Measurements from ENCODE around the gene PCDHGA5.
"Not testable (repeated sequence)": the region's sequence is repeated elsewhere in the genome, so short reads cannot be mapped to it uniquely, and the experiment has no call there.

PCDHGA5 gene

DNA sequence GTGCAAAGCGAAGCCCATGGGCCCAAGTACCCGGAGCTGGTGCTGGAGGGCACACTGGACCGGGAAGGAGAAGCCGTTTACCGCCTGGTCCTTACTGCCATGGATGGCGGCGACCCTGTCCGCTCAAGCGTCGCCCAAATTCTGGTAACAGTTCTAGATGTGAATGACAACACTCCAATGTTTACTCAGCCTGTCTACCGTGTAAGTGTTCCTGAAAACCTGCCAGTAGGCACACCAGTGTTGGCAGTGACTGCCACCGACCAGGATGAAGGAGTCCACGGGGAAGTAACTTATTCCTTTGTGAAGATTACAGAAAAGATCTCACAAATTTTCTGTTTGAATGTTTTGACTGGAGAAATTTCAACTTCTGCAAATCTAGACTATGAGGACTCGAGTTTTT is 10.7 kb downstream of the PCDHGA5 start:
- Histone ChIP-seq H3K36me3 (ENCODE audit: control insufficient read depth, insufficient read depth, low read length, severe bottlenecking) (no peaks in the 10 kb centered on the region), H3K27me3 (replicated peaks; ENCODE audit: control insufficient read depth, insufficient read depth, low read length) (peaks cover 11% of the 10 kb centered on the region), H3K9me3 (ENCODE audit: control insufficient read depth, low read length) (peaks cover 59% of the 10 kb centered on the region), H3K9ac (ENCODE audit: low read length) (no peak overlapping the region), H3K4me1 (ENCODE audit: control insufficient read depth, insufficient read depth, low read length) (peaks cover 4% of the 10 kb centered on the region), H3K4me3 (ENCODE audit: low read length) (peak overlapping the region; percentile 76)
- DNase-seq (ENCODE audit: low read depth): no peak

DNA sequence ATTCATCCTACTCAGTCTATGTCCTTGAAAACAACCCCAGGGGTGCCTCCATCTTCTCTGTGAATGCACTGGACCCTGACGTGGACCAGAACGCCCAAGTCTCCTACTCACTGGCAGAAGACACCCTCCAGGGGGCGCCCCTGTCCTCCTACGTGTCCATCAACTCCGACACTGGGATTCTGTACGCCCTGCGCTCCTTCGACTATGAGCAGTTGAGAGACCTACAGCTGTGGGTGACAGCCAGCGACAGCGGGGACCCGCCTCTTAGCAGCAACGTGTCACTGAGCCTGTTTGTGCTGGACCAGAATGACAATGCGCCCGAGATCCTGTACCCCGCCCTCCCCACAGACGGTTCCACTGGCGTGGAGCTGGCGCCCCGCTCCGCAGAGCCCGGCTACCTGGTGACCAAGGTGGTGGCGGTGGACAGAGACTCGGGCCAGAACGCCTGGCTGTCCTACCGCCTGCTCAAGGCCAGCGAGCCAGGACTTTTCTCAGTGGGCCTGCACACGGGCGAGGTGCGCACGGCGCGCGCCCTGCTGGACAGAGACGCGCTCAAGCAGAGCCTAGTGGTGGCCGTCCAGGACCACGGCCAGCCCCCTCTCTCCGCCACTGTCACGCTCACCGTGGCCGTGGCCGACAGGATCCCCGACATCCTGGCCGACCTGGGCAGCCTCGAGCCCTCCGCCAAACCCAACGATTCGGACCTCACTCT is 11.6 kb downstream of the PCDHGA5 start:
- H3K9ac ChIP-seq (ENCODE audit: low read length); DNase-seq (ENCODE audit: low read depth); H3K4me1 ChIP-seq (ENCODE audit: control insufficient read depth, insufficient read depth, low read length); H3K36me3 ChIP-seq (ENCODE audit: control insufficient read depth, insufficient read depth, low read length, severe bottlenecking); H3K4me3 ChIP-seq (ENCODE audit: low read length): not testable (repeated sequence)
- H3K9me3 ChIP-seq (ENCODE audit: control insufficient read depth, low read length): peaks cover 56% of the 10 kb centered on the region
- H3K27me3 ChIP-seq (replicated peaks; ENCODE audit: control insufficient read depth, insufficient read depth, low read length): peaks cover 11% of the 10 kb centered on the region

DNA sequence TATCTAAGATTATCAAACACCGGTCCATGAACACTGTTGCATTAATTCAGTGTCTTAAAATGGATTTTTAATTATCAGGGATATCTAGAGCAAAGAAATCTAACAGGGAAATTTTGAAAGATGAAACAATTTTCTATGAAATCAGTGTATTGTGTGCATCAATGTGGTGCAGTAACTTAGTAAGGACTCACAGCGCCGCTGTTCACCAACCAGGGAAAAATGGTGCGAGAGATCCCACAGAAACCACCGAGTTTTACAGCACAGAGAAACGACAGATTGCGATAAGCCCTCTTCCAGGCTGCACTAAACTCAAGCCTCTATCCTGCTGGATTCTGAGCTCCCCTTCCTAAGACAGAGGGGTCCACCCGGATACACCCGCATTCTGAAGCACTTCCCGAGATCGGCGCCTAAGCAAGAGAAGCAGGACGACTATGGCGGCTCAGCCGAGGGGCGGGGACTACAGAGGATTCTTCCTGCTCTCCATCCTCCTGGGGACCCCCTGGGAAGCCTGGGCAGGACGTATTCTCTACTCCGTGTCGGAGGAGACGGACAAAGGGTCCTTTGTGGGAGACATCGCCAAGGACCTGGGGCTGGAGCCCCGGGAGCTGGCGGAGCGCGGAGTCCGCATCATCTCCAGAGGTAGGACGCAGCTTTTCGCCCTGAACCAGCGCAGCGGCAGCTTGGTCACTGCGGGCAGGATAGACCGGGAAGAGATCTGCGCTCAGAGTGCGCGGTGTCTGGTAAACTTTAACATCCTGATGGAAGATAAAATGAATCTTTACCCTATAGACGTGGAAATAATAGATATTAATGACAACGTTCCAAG is 18.7 kb downstream of the PCDHGA5 start, which contains the start of gene PCDHGA7:
Gene PCDHGA7, plus strand, starts transcription at position 274 of the 826 bp plus-strand sequence. Its CDS starts 158 bp downstream, at position 432.
- no peaks in the 10 kb centered on the region for H3K27me3 ChIP-seq (replicated peaks; ENCODE audit: control insufficient read depth, insufficient read depth, low read length)
- H3K4me1 ChIP-seq (ENCODE audit: control insufficient read depth, insufficient read depth, low read length): no peaks in the 10 kb centered on the region
- DNase-seq (ENCODE audit: low read depth): peak; percentile 61
- H3K9ac ChIP-seq (ENCODE audit: low read length): peak within 1 kb of the TSS; percentile 84
- H3K36me3 ChIP-seq (ENCODE audit: control insufficient read depth, insufficient read depth, low read length, severe bottlenecking): no peaks in the 10 kb centered on the region
- H3K9me3 ChIP-seq (ENCODE audit: control insufficient read depth, low read length): peaks cover 28% of the 10 kb centered on the region
- H3K4me3 ChIP-seq (ENCODE audit: low read length): peak within 1 kb of the TSS; percentile 87

DNA sequence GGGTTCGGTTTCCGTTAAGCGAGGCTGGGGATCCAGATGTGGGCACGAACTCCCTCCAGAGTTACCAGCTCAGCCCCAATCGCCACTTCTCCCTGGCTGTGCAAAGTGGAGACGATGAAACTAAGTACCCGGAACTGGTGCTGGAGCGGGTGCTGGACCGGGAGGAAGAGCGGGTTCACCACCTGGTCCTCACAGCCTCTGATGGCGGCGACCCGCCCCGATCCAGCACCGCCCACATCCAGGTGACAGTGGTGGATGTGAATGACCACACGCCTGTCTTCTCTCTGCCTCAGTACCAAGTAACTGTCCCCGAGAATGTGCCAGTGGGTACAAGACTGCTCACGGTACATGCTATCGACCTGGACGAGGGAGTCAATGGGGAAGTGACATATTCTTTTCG is 19.4 kb downstream of the PCDHGA5 start:
- no peaks in the 10 kb centered on the region for H3K36me3 ChIP-seq (ENCODE audit: control insufficient read depth, insufficient read depth, low read length, severe bottlenecking)
- H3K4me1 ChIP-seq (ENCODE audit: control insufficient read depth, insufficient read depth, low read length): no peaks in the 10 kb centered on the region
- H3K9ac ChIP-seq (ENCODE audit: low read length): no peak overlapping the region
- peak overlapping the region; percentile 87 for H3K4me3 ChIP-seq (ENCODE audit: low read length)
- peaks cover 31% of the 10 kb centered on the region for H3K9me3 ChIP-seq (ENCODE audit: control insufficient read depth, low read length)
- DNase-seq (ENCODE audit: low read depth): no peak
- no peaks in the 10 kb centered on the region for H3K27me3 ChIP-seq (replicated peaks; ENCODE audit: control insufficient read depth, insufficient read depth, low read length)

DNA sequence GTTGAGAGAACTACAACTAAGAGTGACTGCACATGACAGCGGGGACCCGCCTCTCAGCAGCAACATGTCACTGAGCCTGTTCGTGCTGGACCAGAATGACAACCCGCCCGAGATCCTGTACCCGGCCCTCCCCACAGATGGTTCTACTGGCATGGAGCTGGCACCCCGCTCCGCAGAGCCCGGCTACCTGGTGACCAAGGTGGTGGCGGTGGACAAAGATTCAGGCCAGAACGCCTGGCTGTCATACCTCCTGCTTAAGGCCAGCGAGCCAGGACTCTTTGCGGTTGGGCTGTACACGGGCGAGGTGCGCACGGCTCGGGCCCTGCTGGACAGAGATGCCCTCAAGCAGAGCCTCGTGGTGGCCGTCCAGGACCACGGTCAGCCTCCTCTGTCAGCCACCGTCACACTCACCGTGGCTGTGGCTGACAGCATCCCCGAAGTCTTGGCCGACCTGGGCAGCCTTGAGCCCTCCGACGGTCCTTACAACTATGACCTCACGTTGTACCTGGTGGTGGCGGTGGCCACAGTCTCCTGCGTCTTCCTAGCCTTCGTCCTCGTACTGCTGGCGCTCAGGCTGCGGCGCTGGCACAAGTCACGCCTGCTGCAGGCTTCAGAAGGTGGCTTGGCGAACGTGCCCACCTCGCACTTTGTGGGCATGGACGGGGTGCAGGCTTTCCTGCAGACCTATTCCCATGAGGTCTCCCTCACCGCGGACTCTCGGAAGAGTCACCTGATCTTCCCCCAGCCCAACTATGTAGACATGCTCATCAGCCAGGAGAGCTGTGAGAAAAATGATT is 20.7 kb downstream of the PCDHGA5 start:
- no peaks in the 10 kb centered on the region for H3K4me1 ChIP-seq (ENCODE audit: control insufficient read depth, insufficient read depth, low read length)
- H3K4me3 ChIP-seq (ENCODE audit: low read length): no peak overlapping the region
- no peak for DNase-seq (ENCODE audit: low read depth)
- no peaks in the 10 kb centered on the region for H3K27me3 ChIP-seq (replicated peaks; ENCODE audit: control insufficient read depth, insufficient read depth, low read length)
- peaks cover 39% of the 10 kb centered on the region for H3K9me3 ChIP-seq (ENCODE audit: control insufficient read depth, low read length)
- H3K36me3 ChIP-seq (ENCODE audit: control insufficient read depth, insufficient read depth, low read length, severe bottlenecking): no peaks in the 10 kb centered on the region
- no peak overlapping the region for H3K9ac ChIP-seq (ENCODE audit: low read length)

DNA sequence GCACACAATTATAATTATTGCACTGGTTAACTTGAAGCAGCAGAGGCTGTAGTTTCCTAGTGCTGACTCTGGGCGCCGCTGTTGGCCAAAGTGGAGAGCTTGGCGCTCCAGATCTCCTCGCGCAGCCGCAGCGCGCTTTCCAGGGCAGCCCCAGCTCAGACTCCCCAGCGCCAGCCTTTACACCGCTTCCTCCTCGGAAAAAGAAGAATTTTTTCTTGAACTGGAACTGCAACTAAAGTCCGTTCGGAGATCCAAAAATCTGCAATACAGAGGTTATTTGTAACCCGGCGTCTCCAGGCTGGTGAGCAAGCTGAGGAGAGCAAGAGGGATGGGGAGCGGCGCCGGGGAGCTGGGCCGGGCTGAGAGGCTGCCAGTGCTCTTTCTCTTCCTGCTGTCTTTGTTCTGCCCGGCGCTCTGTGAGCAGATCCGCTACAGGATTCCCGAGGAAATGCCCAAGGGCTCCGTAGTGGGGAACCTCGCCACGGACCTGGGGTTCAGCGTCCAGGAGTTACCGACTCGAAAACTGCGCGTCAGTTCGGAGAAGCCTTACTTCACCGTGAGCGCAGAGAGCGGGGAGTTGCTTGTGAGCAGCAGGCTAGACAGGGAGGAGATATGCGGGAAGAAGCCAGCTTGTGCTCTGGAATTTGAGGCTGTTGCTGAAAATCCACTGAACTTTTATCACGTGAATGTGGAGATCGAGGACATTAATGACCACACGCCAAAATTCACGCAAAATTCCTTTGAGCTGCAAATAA is 23.8 kb downstream of the PCDHGA5 start, which contains the start of gene PCDHGB4:
Gene PCDHGB4, plus strand, starts transcription at position 142 of the 755 bp plus-strand sequence. Its CDS starts 187 bp downstream, at position 329.
- H3K9me3 ChIP-seq (ENCODE audit: control insufficient read depth, low read length): peaks cover 63% of the 10 kb centered on the region

DNA sequence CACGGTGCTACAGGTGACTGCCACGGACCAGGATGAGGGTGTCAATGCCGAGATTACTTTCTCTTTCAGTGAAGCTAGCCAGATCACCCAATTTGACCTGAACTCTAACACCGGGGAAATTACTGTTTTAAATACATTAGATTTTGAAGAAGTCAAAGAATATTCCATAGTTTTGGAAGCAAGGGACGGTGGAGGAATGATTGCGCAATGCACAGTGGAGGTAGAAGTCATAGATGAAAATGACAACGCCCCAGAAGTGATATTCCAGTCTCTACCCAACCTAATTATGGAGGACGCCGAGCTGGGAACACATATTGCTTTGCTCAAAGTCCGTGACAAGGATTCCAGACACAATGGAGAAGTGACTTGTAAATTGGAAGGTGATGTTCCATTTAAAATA is 24.7 kb downstream of the PCDHGA5 start:
- H3K9ac ChIP-seq (ENCODE audit: low read length): no peak overlapping the region
- no peaks in the 10 kb centered on the region for H3K4me1 ChIP-seq (ENCODE audit: control insufficient read depth, insufficient read depth, low read length)
- H3K27me3 ChIP-seq (replicated peaks; ENCODE audit: control insufficient read depth, insufficient read depth, low read length): no peaks in the 10 kb centered on the region
- H3K4me3 ChIP-seq (ENCODE audit: low read length): peak overlapping the region; percentile 55
- H3K36me3 ChIP-seq (ENCODE audit: control insufficient read depth, insufficient read depth, low read length, severe bottlenecking): no peaks in the 10 kb centered on the region
- DNase-seq (ENCODE audit: low read depth): no peak
- H3K9me3 ChIP-seq (ENCODE audit: control insufficient read depth, low read length): peaks cover 63% of the 10 kb centered on the region

More for the DNA sequence above, 23.8 kb downstream of the PCDHGA5 start, which contains the start of gene PCDHGB4:
- H3K9ac ChIP-seq (ENCODE audit: low read length); H3K27me3 ChIP-seq (replicated peaks; ENCODE audit: control insufficient read depth, insufficient read depth, low read length); H3K36me3 ChIP-seq (ENCODE audit: control insufficient read depth, insufficient read depth, low read length, severe bottlenecking); H3K4me1 ChIP-seq (ENCODE audit: control insufficient read depth, insufficient read depth, low read length): not testable (repeated sequence)
- H3K4me3 ChIP-seq (ENCODE audit: low read length): peak within 1 kb of the TSS; percentile 69
- peak; percentile 22 for DNase-seq (ENCODE audit: low read depth)

DNA sequence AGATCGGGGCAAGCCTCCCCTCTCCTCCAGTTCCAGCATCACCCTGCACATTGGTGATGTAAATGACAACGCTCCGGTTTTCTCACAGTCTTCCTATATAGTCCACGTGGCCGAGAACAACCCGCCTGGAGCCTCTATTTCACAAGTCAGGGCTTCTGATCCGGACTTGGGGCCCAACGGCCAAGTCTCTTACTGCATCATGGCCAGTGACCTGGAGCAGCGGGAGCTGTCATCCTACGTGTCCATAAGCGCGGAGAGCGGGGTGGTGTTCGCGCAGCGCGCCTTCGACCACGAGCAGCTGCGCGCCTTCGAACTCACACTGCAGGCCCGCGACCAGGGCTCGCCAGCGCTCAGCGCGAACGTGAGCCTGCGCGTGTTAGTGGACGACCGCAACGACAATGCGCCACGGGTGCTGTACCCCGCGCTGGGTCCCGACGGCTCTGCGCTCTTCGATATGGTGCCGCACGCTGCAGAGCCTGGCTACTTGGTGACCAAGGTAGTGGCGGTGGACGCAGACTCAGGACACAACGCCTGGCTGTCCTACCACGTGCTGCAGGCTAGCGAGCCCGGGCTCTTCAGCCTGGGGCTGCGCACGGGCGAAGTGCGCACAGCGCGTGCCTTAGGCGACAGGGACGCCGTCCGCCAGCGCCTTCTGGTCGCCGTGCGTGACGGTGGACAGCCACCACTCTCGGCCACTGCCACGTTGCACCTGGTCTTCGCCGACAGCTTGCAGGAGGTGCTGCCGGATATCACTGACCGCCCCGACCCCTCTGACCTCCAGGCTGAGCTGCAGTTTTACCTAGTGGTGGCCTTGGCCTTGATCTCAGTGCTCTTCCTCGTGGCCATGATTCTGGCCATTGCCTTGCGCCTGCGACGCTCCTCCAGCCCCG is 25.4 kb downstream of the PCDHGA5 start:
- H3K9ac ChIP-seq (ENCODE audit: low read length): no peak overlapping the region
- no peaks in the 10 kb centered on the region for H3K4me1 ChIP-seq (ENCODE audit: control insufficient read depth, insufficient read depth, low read length)
- DNase-seq (ENCODE audit: low read depth): no peak
- no peaks in the 10 kb centered on the region for H3K27me3 ChIP-seq (replicated peaks; ENCODE audit: control insufficient read depth, insufficient read depth, low read length)
- peaks cover 65% of the 10 kb centered on the region for H3K9me3 ChIP-seq (ENCODE audit: control insufficient read depth, low read length)
- peak overlapping the region; percentile 55 for H3K4me3 ChIP-seq (ENCODE audit: low read length)
- H3K36me3 ChIP-seq (ENCODE audit: control insufficient read depth, insufficient read depth, low read length, severe bottlenecking): no peaks in the 10 kb centered on the region

DNA sequence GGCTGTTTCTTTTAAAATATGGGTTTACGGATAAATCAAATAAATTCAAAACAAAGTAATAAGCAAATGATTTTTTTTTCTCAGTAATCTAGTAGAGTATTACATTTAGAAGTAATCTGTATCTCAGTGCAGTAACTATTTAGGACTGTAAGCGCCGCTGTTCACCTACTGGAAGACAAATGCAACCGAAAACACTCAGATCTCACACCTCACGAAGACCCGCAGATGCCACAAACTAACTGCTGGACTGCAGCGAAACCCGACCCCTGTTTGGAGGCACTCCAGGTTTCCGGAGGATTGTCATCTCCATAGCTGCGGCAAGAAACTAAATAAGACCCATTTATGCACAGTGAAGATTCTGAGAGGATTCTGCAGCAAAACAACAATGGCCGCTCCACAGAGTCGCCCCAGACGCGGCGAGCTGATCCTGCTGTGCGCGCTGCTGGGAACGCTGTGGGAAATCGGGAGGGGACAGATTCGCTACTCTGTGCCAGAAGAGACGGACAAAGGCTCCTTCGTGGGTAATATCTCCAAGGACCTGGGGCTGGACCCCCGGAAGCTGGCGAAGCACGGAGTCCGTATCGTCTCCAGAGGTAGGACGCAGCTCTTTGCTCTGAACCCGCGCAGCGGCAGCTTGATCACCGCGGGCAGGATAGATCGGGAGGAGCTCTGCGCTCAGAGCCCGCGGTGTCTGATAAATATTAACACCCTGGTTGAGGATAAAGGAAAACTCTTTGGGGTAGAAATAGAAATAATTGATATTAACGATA is 28.7 kb downstream of the PCDHGA5 start, which contains the start of gene PCDHGA8:
Gene PCDHGA8, plus strand, starts transcription at position 205 of the 770 bp plus-strand sequence. Its CDS starts 181 bp downstream, at position 386.
- no peak within 1 kb of the TSS for H3K9ac ChIP-seq (ENCODE audit: low read length)
- peak within 1 kb of the TSS; percentile 68 for H3K4me3 ChIP-seq (ENCODE audit: low read length)
- H3K36me3 ChIP-seq (ENCODE audit: control insufficient read depth, insufficient read depth, low read length, severe bottlenecking): no peaks in the 10 kb centered on the region
- DNase-seq (ENCODE audit: low read depth): no peak
- no peaks in the 10 kb centered on the region for H3K27me3 ChIP-seq (replicated peaks; ENCODE audit: control insufficient read depth, insufficient read depth, low read length)
- H3K9me3 ChIP-seq (ENCODE audit: control insufficient read depth, low read length): peaks cover 64% of the 10 kb centered on the region
- H3K4me1 ChIP-seq (ENCODE audit: control insufficient read depth, insufficient read depth, low read length): no peaks in the 10 kb centered on the region

Measured in adipocyte (in vitro differentiated cells).